H1 (cell line): Measurements from ENCODE around the gene FOXK1. TPM values are rescaled to one million over a fixed set of nuclear protein-coding genes. Genes with fewer than 3 reads are reported as not detected.

Experiments
- ATF3 ChIP-seq: IDR thresholded peaks from 2 replicates; pipeline ENCODE4 v1.6.1; 2011; ENCODE audit warnings: low read depth, mild to moderate bottlenecking, low read length; ENCODE audit not compliant: insufficient read depth
- CREB1 ChIP-seq: IDR thresholded peaks from 2 replicates; pipeline ENCODE4 v1.6.1; 2012; ENCODE audit warnings: inconsistent platforms
- GTF2F1 ChIP-seq: IDR thresholded peaks from 2 replicates; pipeline ENCODE4 v1.6.1; 2012; ENCODE audit warnings: low read depth, low read length, improper control_type of control experiment, borderline replicate concordance
- NANOG ChIP-seq: IDR thresholded peaks from 2 replicates; pipeline ENCODE4 v1.6.1; 2011; ENCODE audit warnings: low read length, low read depth, mild to moderate bottlenecking, inconsistent platforms; ENCODE audit not compliant: insufficient read depth, poor library complexity, severe bottlenecking
- NRF1 ChIP-seq: IDR thresholded peaks from 2 replicates; pipeline ENCODE4 v1.6.1; 2011; ENCODE audit warnings: mild to moderate bottlenecking, low read depth, low read length, improper control_type of control experiment
- RXRA ChIP-seq: IDR thresholded peaks from 2 replicates; pipeline ENCODE4 v1.6.1; 2011; ENCODE audit warnings: low read depth, mild to moderate bottlenecking, low read length, moderate library complexity; ENCODE audit not compliant: insufficient read depth
- SP4 ChIP-seq: IDR thresholded peaks from 2 replicates; pipeline ENCODE4 v1.6.1; 2012; ENCODE audit warnings: low read length, inconsistent platforms
- polyA plus RNA-seq, 7 experiments: library from polyadenylated mRNA; depleted of rRNA in 3 of 7; stranded (reverse) in 5 of 7; unstranded in 2 of 7; fragments of >200 nt in 5 of 7; fragments of 200-250 nt in 2 of 7; gene quantifications; 1 replicate in 5 of 7; 2 replicates in 1 of 7; 4 replicates in 1 of 7; pipeline versions ENCODE4 v1.2.1 to v1.2.3, GENCODE V29; 2011 to 2013; ENCODE audit warnings: missing spikeins in 2 of 7, mixed read lengths in 2 of 7
- total RNA-seq: library from RNA; stranded (reverse); fragmentation: NEBNext Ultra II Directional; extraction: Animal tissue kit (Norgen Biotek cat#: 25700); gene quantifications from 2 replicates; pipeline ENCODE4 v1.2.1, GENCODE V29; 2021

Gene FOXK1
- total and polyA plus RNA-seq, 2 of the 8 experiments (the other 6 are each of a cell fraction or from before 2014, with no cell fraction given): 2.0 to 8.5 TPM

- TF ChIP-seq GTF2F1: no peak
- TF ChIP-seq ATF3: no peak
- TF ChIP-seq SP4: no peak
- no peak for TF ChIP-seq NANOG
- TF ChIP-seq RXRA: no peak
- TF ChIP-seq NRF1: no peak
- TF ChIP-seq CREB1: no peak
These were observed 133.0 kb downstream of the FOXK1 start (continued) for GRCh38 chr7:4815121-4815520.
